Tibial nerve (tissue), 4 donors: ENCODE measurements around the gene CFI. TPM values are rescaled to one million over a fixed set of nuclear protein-coding genes. Genes with fewer than 3 reads are reported as not detected.

ENCODE experiments used
- DNase-seq, 2 donors: peaks; one replicate each; pipeline ENCODE4 v3.0.0-alpha.2; 2019; ENCODE audit warnings: low spot score in 2 of 2
- H3K27ac ChIP-seq, 4 donors: fragments of 200-600 bp; sonication (generic) in 3 of 4; one replicate each; pipeline ENCODE4 v1.5.1; 2017 to 2019; ENCODE audit warnings: mild to moderate bottlenecking in 1 of 4
- H3K27me3 ChIP-seq, 2 donors: fragments of 200-600 bp; sonication (generic) in 1 of 2; one replicate each; pipeline versions ENCODE4 v1.5.1 to v1.6.0; 2017 to 2019
- H3K36me3 ChIP-seq, 3 donors: fragments of 200-600 bp; sonication (generic); one replicate each; pipeline ENCODE4 v1.5.1; 2018 to 2019
- H3K4me1 ChIP-seq, 4 donors: fragments of 200-600 bp; sonication (generic) in 3 of 4; one replicate each; pipeline ENCODE4 v1.5.1; 2017 to 2019
- H3K4me3 ChIP-seq, 4 donors: fragments of 200-600 bp; sonication (generic) in 3 of 4; one replicate each; pipeline ENCODE4 v1.5.1; 2017 to 2019; ENCODE audit warnings: mild to moderate bottlenecking in 1 of 4, moderate library complexity in 1 of 4
- H3K9me3 ChIP-seq, 4 donors: fragments of 200-600 bp; sonication (generic) in 3 of 4; one replicate each; pipeline ENCODE4 v1.5.1; 2017 to 2019
- CTCF ChIP-seq, 5 experiments: fragments of 200-600 bp in 3 of 5; fragments of 450-650 bp in 2 of 5; sonication (generic) in 3 of 5; IDR thresholded peaks; one replicate each; pipeline ENCODE4 v1.5.1; 2016 to 2019; ENCODE audit warnings: antibody characterized with exemption in 5 of 5, mild to moderate bottlenecking in 3 of 5, moderate library complexity in 2 of 5
- EP300 ChIP-seq, 2 donors: sonication (generic); formaldehyde crosslinking; IDR thresholded peaks; one replicate each; pipeline ENCODE4 v1.6.1; 2017; ENCODE audit warnings: antibody characterized with exemption in 2 of 2, mild to moderate bottlenecking in 1 of 2
- POLR2A ChIP-seq, 2 donors: fragments of 450-650 bp; IDR thresholded peaks; one replicate each; pipeline ENCODE4 v1.6.1; 2017; ENCODE audit warnings: antibody characterized with exemption in 2 of 2, mild to moderate bottlenecking in 2 of 2, moderate library complexity in 2 of 2
- WGBS, 2 donors: methylation state at CpG; one replicate each; pipeline ENCODE4 v1.1.5; 2018; 5-methylcytosine and 5-hydroxymethylcytosine counted together
- total RNA-seq, 4 donors: library from RNA; depleted of rRNA; stranded (reverse); fragments of >200 nt; gene quantifications; one replicate each; pipeline ENCODE4 v1.1.0, GENCODE V29; 2016

The CFI gene
- total RNA-seq, 4 donors from 2014 or later, result 23.7 to 34.3 (median 26.6) TPM

- WGBS, 2 donors, result 84 to 88% methylated on average over 1 of the region's 1 CpG
- H3K4me3 ChIP-seq, result no peak overlapping the region
Measured at GRCh38 chr4:109698656-109699055, 103.1 kb downstream of the CFI start.

GRCh38 chr4:109691411-109691920, 110.3 kb downstream of the CFI start:
- Histone ChIP-seq H3K4me3 (no peak overlapping the region), H3K9me3 (no peaks in the 10 kb centered on the region), H3K4me1 (no peaks in the 10 kb centered on the region), H3K27ac (no peak overlapping the region), H3K36me3 (peaks cover 0 to 91% (median 0%) of the 10 kb centered on the region in 3 donors), H3K27me3 (no peaks in the 10 kb centered on the region)
- DNase-seq, result no peak
- 89 to 98% methylated on average over 1 of the region's 1 CpG for WGBS, 2 donors
- TF ChIP-seq EP300 (IDR thresholded peaks at IDR 0.05) (no peak), POLR2A (IDR thresholded peaks at IDR 0.05) (no peak), CTCF (IDR thresholded peaks at IDR 0.05) (no peak)

More at GRCh38 chr4:109698656-109699055, 103.1 kb downstream of the CFI start:
- peaks cover 0 to 13% (median 5%) of the 10 kb centered on the region in 4 donors for H3K4me1 ChIP-seq
- H3K36me3 ChIP-seq, result peaks cover 0 to 43% (median 0%) of the 10 kb centered on the region in 3 donors
- no peak overlapping the region for H3K27ac ChIP-seq
- DNase-seq, result no peak
- H3K27me3 ChIP-seq, result no peaks in the 10 kb centered on the region
- H3K9me3 ChIP-seq, result no peaks in the 10 kb centered on the region
- TF ChIP-seq POLR2A (IDR thresholded peaks at IDR 0.05), result no peak
- TF ChIP-seq CTCF (IDR thresholded peaks at IDR 0.05), result no peak
- no peak for TF ChIP-seq EP300 (IDR thresholded peaks at IDR 0.05)

Other genes with a start within 250 kb of the CFI start
- 10 to 100 TPM; 15.5 to 57.3 (median 24.4) TPM for gene MCUB, start 241.8 kb downstream of the CFI start, total RNA-seq
- 10 to 100 TPM; 10.0 to 18.0 (median 13.7) TPM for gene CASP6, start 98.6 kb downstream of the CFI start, total RNA-seq
- gene PLA2G12A, start 71.9 kb downstream of the CFI start, total RNA-seq, result 10 to 100 TPM; 17.8 to 27.0 (median 22.4) TPM
- gene GAR1, start 13.8 kb upstream of the CFI start, total RNA-seq, result 1 to 10 TPM; 6.3 to 9.0 (median 6.8) TPM
- gene RRH, start 26.0 kb upstream of the CFI start, total RNA-seq, result under 1 TPM in 1 of 4 donors, not detected in 3; 0.22 TPM
- gene LRIT3, start 46.1 kb upstream of the CFI start, total RNA-seq, result under 1 TPM; 0.21 to 0.60 (median 0.51) TPM
- 1 to 10 TPM in 1 of 4 donors, under 1 TPM in 1, not detected in 2; 0.42 to 1.6 TPM for gene EGF, start 110.9 kb upstream of the CFI start, total RNA-seq